ENCODE measurements around the gene TMEM125.
A peak's percentile ranks its signal among the peaks of the same experiment; 100 is the strongest.

TMEM125 gene

DNA sequence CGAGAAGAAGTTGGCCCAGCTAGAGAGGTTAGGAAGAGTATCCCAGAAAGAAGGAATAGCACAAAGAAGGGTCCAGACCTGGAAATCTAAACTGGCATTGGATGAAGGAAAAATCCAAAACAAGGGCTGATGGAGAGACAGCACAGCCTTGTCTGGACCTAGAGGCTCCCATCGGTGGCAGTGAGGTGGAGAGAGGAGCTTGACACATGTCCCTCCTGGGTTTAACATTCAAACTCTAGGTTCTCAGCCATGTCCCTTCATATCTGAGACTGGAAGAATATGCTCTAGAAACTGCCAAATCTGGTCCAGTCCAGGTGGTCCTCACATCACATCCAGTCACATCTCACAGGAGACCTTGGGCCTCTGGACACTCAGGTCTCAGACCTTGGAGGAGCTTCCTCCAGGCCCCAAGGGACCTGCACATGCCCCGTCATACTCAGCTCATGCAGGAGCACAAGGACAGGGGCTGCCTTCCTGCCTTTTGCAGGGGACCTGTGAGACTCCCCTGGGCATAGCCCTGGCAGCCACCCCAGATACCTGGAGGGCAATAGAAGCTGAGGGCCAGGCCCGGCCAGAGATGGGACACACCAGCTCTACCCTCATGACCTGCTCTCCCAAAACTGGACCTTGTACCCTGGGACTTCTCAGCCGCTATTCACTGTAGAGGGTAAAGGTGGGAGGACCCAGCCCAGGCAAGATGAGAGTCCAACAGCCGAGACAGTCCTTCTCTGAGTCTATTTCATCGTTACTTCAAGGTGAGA is 7.5 kb downstream of the TMEM125 start:
- H3K9me3 Mint-ChIP-seq, result no peaks in the 10 kb centered on the region
- peaks cover 16% of the 10 kb centered on the region for H3K27me3 Mint-ChIP-seq (ENCODE audit: low read depth, poor library complexity)
- peaks cover 29% of the 10 kb centered on the region for H3K4me1 Mint-ChIP-seq
- H3K36me3 Mint-ChIP-seq (ENCODE audit: low read depth), result no peaks in the 10 kb centered on the region
- TF ChIP-seq, protein P1, sequence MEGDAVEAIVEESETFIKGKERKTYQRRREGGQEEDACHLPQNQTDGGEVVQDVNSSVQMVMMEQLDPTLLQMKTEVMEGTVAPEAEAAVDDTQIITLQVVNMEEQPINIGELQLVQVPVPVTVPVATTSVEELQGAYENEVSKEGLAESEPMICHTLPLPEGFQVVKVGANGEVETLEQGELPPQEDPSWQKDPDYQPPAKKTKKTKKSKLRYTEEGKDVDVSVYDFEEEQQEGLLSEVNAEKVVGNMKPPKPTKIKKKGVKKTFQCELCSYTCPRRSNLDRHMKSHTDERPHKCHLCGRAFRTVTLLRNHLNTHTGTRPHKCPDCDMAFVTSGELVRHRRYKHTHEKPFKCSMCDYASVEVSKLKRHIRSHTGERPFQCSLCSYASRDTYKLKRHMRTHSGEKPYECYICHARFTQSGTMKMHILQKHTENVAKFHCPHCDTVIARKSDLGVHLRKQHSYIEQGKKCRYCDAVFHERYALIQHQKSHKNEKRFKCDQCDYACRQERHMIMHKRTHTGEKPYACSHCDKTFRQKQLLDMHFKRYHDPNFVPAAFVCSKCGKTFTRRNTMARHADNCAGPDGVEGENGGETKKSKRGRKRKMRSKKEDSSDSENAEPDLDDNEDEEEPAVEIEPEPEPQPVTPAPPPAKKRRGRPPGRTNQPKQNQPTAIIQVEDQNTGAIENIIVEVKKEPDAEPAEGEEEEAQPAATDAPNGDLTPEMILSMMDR (IDR thresholded peaks at IDR 0.05), result no peak
- H3K27ac Mint-ChIP-seq, result no peak overlapping the region
- H3K4me3 Mint-ChIP-seq, result no peak overlapping the region
- no peak for DNase-seq

DNA sequence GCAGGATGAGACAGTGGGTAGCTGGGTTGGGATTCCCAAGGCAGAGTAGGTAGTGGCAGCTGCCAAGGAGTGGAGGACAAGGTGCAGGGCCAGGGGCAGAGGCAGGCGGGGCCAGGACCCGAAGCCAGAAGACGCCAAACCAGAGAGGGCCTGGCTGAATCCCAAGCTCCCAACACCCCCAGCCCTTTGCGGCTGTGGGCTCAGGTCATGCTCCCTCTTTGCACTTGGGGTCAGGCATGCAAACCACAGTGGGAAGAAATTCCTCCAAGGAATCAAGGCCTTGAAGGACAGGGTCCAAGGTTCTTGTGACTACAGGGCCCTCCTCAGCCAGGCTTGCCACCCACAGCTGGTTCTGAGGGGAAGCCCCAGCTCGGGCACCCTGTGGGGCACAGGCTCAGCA is 9.4 kb downstream of the TMEM125 start:
- DNase-seq, result no peak
- no peak overlapping the region for H3K4me3 Mint-ChIP-seq
- H3K27ac Mint-ChIP-seq, result peak overlapping the region; percentile 66
- no peaks in the 10 kb centered on the region for H3K36me3 Mint-ChIP-seq (ENCODE audit: low read depth)
- H3K27me3 Mint-ChIP-seq (ENCODE audit: low read depth, poor library complexity), result peaks cover 19% of the 10 kb centered on the region
- H3K4me1 Mint-ChIP-seq, result peaks cover 32% of the 10 kb centered on the region
- H3K9me3 Mint-ChIP-seq, result no peaks in the 10 kb centered on the region
- TF ChIP-seq, protein P1 (IDR thresholded peaks at IDR 0.05), result no peak

DNA sequence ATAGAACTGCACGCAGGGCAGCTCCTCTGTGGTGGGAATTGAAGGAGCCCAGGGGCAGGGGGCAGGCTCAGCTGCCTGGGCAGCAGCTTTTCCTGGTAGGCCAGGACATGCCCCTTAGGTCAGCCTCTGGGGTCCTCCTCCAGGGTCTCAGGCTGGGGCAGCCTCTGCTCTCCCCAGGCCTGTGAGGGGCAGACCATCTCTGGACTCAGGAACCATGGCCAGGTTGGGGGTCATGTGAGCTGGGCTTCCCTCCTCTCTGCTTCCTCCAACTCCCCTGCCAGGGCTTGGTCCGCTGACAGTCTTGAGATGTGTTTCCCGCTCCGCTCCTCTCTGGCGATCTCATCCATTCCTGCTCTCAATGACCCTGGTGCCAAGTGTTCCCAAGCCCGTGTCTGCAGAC is 9.9 kb downstream of the TMEM125 start:
- Mint-ChIP-seq H3K4me3 (no peak overlapping the region), H3K27ac (no peak overlapping the region), H3K4me1 (peaks cover 37% of the 10 kb centered on the region), H3K36me3 (ENCODE audit: low read depth) (no peaks in the 10 kb centered on the region), H3K27me3 (ENCODE audit: low read depth, poor library complexity) (peaks cover 21% of the 10 kb centered on the region), H3K9me3 (no peaks in the 10 kb centered on the region)
- no peak for DNase-seq
- TF ChIP-seq, protein P1 (IDR thresholded peaks at IDR 0.05), result no peak

DNA sequence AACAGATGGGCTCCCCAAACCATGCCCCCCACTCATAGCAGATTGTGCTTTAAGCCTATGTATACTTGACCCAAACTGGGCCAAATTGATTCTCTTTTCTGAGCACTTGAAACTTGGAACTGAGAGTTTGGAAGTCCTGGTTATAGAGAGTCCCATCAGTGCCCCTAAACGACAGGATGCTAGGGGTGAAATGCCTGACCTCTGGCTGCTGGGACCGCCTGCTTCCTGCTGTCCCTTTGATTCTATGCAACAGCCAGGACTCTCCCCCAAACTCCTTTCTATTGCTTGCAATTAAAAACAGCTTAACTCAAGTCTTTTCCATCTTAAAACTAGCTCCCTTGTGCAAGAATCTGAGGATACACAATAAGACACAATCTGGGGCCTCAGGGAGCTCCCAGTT is 10.9 kb downstream of the TMEM125 start:
- peak overlapping the region; percentile 25 for H3K27ac Mint-ChIP-seq
- peaks cover 48% of the 10 kb centered on the region for H3K4me1 Mint-ChIP-seq
- TF ChIP-seq, protein P1 (IDR thresholded peaks at IDR 0.05), result no peak
- no peaks in the 10 kb centered on the region for H3K36me3 Mint-ChIP-seq (ENCODE audit: low read depth)
- DNase-seq, result no peak
- H3K9me3 Mint-ChIP-seq, result no peaks in the 10 kb centered on the region
- no peak overlapping the region for H3K4me3 Mint-ChIP-seq
- H3K27me3 Mint-ChIP-seq (ENCODE audit: low read depth, poor library complexity), result peaks cover 16% of the 10 kb centered on the region

DNA sequence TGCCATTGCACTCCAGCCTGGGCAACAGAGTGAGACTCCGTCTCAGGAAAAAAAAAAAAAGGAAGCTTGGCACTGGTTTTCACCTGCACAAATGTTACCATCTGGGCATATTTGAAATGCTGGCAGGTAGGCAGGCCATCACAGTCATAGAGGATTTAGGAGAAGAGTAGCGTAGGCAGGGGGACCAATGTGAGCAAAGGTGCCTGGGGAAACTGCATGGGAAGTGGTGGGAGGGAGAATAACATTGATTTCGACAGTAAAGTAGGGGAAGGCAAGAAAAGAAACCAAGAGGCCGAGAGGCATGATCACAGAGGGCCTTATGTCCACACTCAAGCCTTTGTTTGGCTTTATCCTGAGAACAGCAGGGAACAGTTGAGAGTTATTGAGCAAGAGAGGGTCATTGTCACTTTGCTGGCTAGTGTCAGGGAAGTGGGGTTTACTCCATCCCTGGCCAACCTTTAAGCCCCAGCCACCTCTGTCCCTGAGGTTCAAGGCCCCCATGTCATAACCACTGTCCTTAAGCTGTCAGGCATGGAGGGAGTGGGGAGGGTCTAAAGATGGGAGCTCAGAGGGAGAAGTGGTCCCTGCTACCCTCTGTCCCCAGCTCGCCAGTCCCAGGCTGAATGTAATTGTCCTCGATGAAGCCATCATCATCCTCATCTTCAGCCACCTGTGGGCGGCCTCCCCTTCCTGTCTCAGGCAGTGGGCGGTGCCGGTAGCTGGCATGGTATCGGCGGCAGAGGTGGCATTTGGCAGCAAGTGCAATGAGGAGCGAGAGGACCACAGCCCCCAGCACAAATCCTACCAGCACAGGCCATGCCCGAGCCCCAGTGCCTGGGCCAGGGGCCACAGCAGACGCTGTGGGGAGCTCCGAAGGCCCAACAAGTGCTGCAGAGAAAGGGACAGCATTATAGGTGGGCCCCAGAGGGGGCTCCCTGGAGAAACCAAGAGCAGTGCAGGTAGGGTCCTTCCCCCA is 12.7 kb downstream of the TMEM125 start:
- H3K27me3 Mint-ChIP-seq (ENCODE audit: low read depth, poor library complexity), result peaks cover 18% of the 10 kb centered on the region
- no peaks in the 10 kb centered on the region for H3K36me3 Mint-ChIP-seq (ENCODE audit: low read depth)
- H3K4me1 Mint-ChIP-seq, result peaks cover 40% of the 10 kb centered on the region
- H3K4me3 Mint-ChIP-seq, result no peak overlapping the region
- DNase-seq, result no peak
- H3K27ac Mint-ChIP-seq, result no peak overlapping the region
- no peaks in the 10 kb centered on the region for H3K9me3 Mint-ChIP-seq
- TF ChIP-seq, protein P1 (IDR thresholded peaks at IDR 0.05), result no peak

Data from nephron progenitor cell (in vitro differentiated cells).